IMR-90 (cell line): ENCODE results near the gene SARNP. TPM values are rescaled to one million over a fixed set of nuclear protein-coding genes. Genes with fewer than 3 reads are reported as not detected.

ENCODE experiments used
- ATAC-seq: fragments of 200-7000 bp; cut with Tn5 transposase; 2 replicates; pipeline ENCODE4 v1.9.1; 2020; ENCODE audit warnings: low read depth, mild to moderate bottlenecking, moderate library complexity
- BruUV-seq: library from RNA; stranded (reverse); fragments of 400-500 nt; replicated peaks from 2 replicates; lab custom pipeline; 2021; lab: Mats Ljungman, UMichigan
- CTCF ChIA-PET: fragments of 300-600 bp; formaldehyde crosslinking; extraction: SDS; loops from one replicate; lab custom pipeline; 2021; ENCODE audit warnings: antibody characterized with exemption; lab: Yijun Ruan, JAX
- POLR2A ChIA-PET: fragments of 300-600 bp; sonication (Branson Sonifier 250); formaldehyde crosslinking; loops from one replicate; lab custom pipeline; 2022; ENCODE audit warnings: antibody characterized with exemption; ENCODE audit not compliant: unreplicated experiment; lab: Charles Lee
- DNase-seq: peaks from one replicate; pipeline ENCODE4 v3.0.0; 2013
- H2AFZ ChIP-seq: replicated peaks from 2 replicates; pipeline ENCODE3; 2013; ENCODE audit warnings: low read length, mild to moderate bottlenecking; ENCODE audit not compliant: poor library complexity
- H2AK5ac ChIP-seq: 2 replicates; pipeline ENCODE4 v1.6.1; 2013; ENCODE audit warnings: low read depth, low read length, inconsistent platforms
- H2AK9ac ChIP-seq: replicated peaks from 2 replicates; pipeline ENCODE3; 2013; ENCODE audit warnings: mild to moderate bottlenecking, low read depth, low read length, moderate library complexity; ENCODE audit not compliant: poor library complexity
- H2BK120ac ChIP-seq: 2 replicates; pipeline ENCODE4 v1.6.1; 2013; ENCODE audit warnings: low read depth, low read length, inconsistent platforms
- H2BK15ac ChIP-seq: 3 replicates; pipeline ENCODE4 v1.6.1; 2013; ENCODE audit warnings: low read depth, low read length, inconsistent platforms
- H2BK20ac ChIP-seq: 2 replicates; pipeline ENCODE4 v1.6.1; 2013; ENCODE audit warnings: low read depth, mild to moderate bottlenecking, inconsistent platforms, low read length, moderate library complexity
- H2BK5ac ChIP-seq: 2 replicates; pipeline ENCODE4 v1.6.1; 2013; ENCODE audit warnings: mild to moderate bottlenecking, low read depth, low read length, inconsistent platforms; ENCODE audit not compliant: poor library complexity, severe bottlenecking
- H3K14ac ChIP-seq: replicated peaks from 2 replicates; pipeline ENCODE4 v1.6.1; 2013; ENCODE audit warnings: low read depth, low read length, inconsistent platforms
- H3K18ac ChIP-seq: 2 replicates; pipeline ENCODE4 v1.6.1; 2013; ENCODE audit warnings: low read depth, low read length, control low read depth
- H3K23ac ChIP-seq: 2 replicates; pipeline ENCODE4 v1.6.1; 2013; ENCODE audit warnings: low read depth, low read length, inconsistent platforms
- H3K27ac ChIP-seq: 2 replicates; pipeline ENCODE4 v1.5.1; 2013; ENCODE audit warnings: mild to moderate bottlenecking, control low read depth, low read length; ENCODE audit not compliant: insufficient read depth
- H3K27me3 ChIP-seq: 2 replicates; pipeline ENCODE4 v1.6.1; 2013; ENCODE audit warnings: low read length; ENCODE audit not compliant: control insufficient read depth, insufficient read depth
- H3K36me3 ChIP-seq: 2 replicates; pipeline ENCODE4 v1.6.1; 2013; ENCODE audit warnings: low read length, mixed read lengths; ENCODE audit not compliant: control insufficient read depth, insufficient read depth
- H3K4ac ChIP-seq: 2 replicates; pipeline ENCODE4 v1.6.1; 2013; ENCODE audit warnings: low read depth, low read length, inconsistent platforms
- H3K4me1 ChIP-seq: 2 replicates; pipeline ENCODE4 v1.6.1; 2013; ENCODE audit warnings: low read length, mixed read lengths; ENCODE audit not compliant: control insufficient read depth, insufficient read depth
- H3K4me2 ChIP-seq: 2 replicates; pipeline ENCODE4 v1.6.1; 2013; ENCODE audit warnings: low read depth, mild to moderate bottlenecking, control low read depth, low read length, moderate library complexity
- H3K4me3 ChIP-seq: 2 replicates; pipeline ENCODE4 v1.5.1; 2013; ENCODE audit warnings: low read depth, mild to moderate bottlenecking, control low read depth, low read length, moderate library complexity; ENCODE audit not compliant: insufficient read depth
- H3K56ac ChIP-seq: 2 replicates; pipeline ENCODE4 v1.6.1; 2013; ENCODE audit warnings: low read length, inconsistent platforms; ENCODE audit not compliant: insufficient read depth; ENCODE audit errors: extremely low read depth
- H3K79me1 ChIP-seq, 2 experiments: 2 replicates each; pipeline ENCODE4 v1.6.1; 2013; ENCODE audit warnings: low read length in 2 of 2, inconsistent platforms in 1 of 2, low read depth in 1 of 2
- H3K9ac ChIP-seq: 2 replicates; pipeline ENCODE4 v1.6.1; 2013; ENCODE audit warnings: low read depth, low read length, control low read depth
- H3K9me1 ChIP-seq: 2 replicates; pipeline ENCODE4 v1.6.1; 2013; ENCODE audit warnings: low read length, inconsistent platforms; ENCODE audit not compliant: insufficient read depth
- H3K9me3 ChIP-seq: 2 replicates; pipeline ENCODE4 v1.6.1; 2013; ENCODE audit warnings: low read length; ENCODE audit not compliant: control insufficient read depth, insufficient read depth
- H4K20me1 ChIP-seq: 2 replicates; pipeline ENCODE4 v1.6.1; 2013; ENCODE audit warnings: low read length, inconsistent platforms; ENCODE audit not compliant: insufficient read depth
- H4K5ac ChIP-seq: 2 replicates; pipeline ENCODE4 v1.6.1; 2013; ENCODE audit warnings: mild to moderate bottlenecking, low read depth, low read length, control low read depth
- H4K8ac ChIP-seq, 2 experiments: 2 replicates each; pipeline ENCODE4 v1.6.1; 2013; ENCODE audit warnings: low read depth in 2 of 2, low read length in 2 of 2, control low read depth in 1 of 2, inconsistent platforms in 1 of 2
- H4K91ac ChIP-seq: 2 replicates; pipeline ENCODE4 v1.6.1; 2013; ENCODE audit warnings: low read depth, low read length, inconsistent platforms; ENCODE audit not compliant: insufficient read depth
- CHD1 ChIP-seq: IDR thresholded peaks from 2 replicates; pipeline ENCODE4 v1.6.1; 2012; ENCODE audit warnings: low read depth, low read length, improper control_type of control experiment
- MAFK ChIP-seq: IDR thresholded peaks from 2 replicates; pipeline ENCODE4 v1.6.1; 2012; ENCODE audit warnings: low read depth, low read length, improper control_type of control experiment
- MXI1 ChIP-seq: IDR thresholded peaks from 2 replicates; pipeline ENCODE4 v1.6.1; 2012; ENCODE audit warnings: low read depth, mild to moderate bottlenecking, low read length, moderate library complexity, borderline replicate concordance
- NFE2L2 ChIP-seq: fragments of 150-350 bp; IDR thresholded peaks from 2 replicates; pipeline ENCODE4 v1.6.1; 2016; ENCODE audit warnings: low read depth, mild to moderate bottlenecking, low read length
- RAD21 ChIP-seq: IDR thresholded peaks from 2 replicates; pipeline ENCODE4 v1.6.1; 2012; ENCODE audit warnings: low read length, improper control_type of control experiment
- RCOR1 ChIP-seq: IDR thresholded peaks from 2 replicates; pipeline ENCODE4 v1.6.1; 2012; ENCODE audit warnings: mild to moderate bottlenecking, low read length, improper control_type of control experiment; ENCODE audit not compliant: insufficient replicate concordance
- RFX5 ChIP-seq: IDR thresholded peaks from 2 replicates; pipeline ENCODE4 v1.8.0; 2012; ENCODE audit warnings: low read depth, mild to moderate bottlenecking, low read length, moderate library complexity
- dilution Hi-C: fragments of 300-500 bp; cut with HindIII; formaldehyde crosslinking; loops from one replicate; pipeline ENCODE4 v1.14.3; 2018; ENCODE audit warnings: low sequenced_read_pairs; ENCODE audit not compliant: unreplicated experiment
- in situ Hi-C: fragments of 300-500 bp; cut with MboI; formaldehyde crosslinking; loops from 3 replicates; pipeline ENCODE4 v1.14.3; 2019; ENCODE audit warnings: low sequenced_read_pairs, inconsistent platforms, mixed read lengths
- intact Hi-C: fragments of 100-400 bp; cut with micrococcal nuclease; formaldehyde crosslinking; loops from 2 replicates; pipeline ENCODE4 v1.10.0; 2022
- polyA plus RNA-seq, 3 experiments: library from polyadenylated mRNA; depleted of rRNA; stranded (reverse); fragments of >200 nt; gene quantifications; 2 replicates each; pipeline ENCODE4 v1.2.3, GENCODE V29; 2012; ENCODE audit warnings: low replicate concordance in 1 of 3
- total RNA-seq: library from RNA; depleted of rRNA; stranded (reverse); fragments of >200 nt; gene quantifications from 2 replicates; pipeline ENCODE4 v1.2.3, GENCODE V29; 2012

SARNP gene
- total and polyA plus RNA-seq, 2 of the 4 experiments (the other 2 are of a cell fraction): 46.8 to 103 TPM

DNA sequence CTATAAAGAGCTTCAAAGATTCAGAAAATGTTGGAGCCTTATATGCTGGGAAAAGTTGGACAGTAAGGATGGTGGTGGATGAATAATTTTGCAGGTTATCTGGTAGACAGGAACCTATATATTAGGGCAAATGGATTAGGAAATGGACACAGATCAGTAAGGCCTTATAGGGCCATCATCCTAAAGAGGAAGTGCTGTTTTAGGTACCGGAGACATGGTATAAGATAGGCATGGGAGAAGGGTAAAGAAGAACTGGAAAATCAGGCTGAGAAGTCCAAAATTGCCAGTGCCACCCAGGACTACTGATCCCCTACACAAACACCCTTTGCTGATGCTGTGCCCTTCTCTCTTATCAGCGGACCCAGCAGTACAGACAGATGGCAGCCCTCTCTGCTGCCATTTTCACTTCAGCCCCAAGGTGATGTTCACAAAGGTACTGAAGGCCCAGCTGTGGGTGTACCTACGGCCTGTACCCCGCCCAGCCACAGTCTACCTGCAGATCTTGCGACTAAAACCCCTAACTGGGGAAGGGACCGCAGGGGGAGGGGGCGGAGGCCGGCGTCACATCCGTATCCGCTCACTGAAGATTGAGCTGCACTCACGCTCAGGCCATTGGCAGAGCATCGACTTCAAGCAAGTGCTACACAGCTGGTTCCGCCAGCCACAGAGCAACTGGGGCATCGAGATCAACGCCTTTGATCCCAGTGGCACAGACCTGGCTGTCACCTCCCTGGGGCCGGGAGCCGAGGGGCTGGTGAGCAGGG is 69.1 kb downstream of the SARNP start (continued):
- no peak for TF ChIP-seq RCOR1

DNA sequence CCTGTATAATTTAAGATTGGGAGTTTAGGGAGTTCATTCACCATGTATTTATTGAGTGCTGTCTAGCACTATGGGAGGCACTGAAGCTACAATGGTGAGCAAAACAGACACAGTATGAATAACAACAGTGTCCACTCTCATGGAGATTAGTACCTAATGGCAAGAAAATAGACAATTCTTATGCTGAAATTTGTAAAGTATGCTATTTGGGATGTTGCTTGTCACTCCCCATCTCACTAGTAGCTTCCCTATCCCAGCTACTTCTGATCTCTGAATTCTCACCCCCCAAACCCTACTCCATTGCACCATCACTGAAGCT is 70.7 kb downstream of the SARNP start:
- Histone ChIP-seq H2BK15ac (no peak overlapping the region), H3K9me3 (no peaks in the 10 kb centered on the region), H2AK5ac (no peak overlapping the region), H4K91ac (no peak overlapping the region), H3K18ac (no peak overlapping the region), H3K4ac (no peak overlapping the region), H2AFZ (no peak overlapping the region), H3K36me3 (peaks cover 23% of the 10 kb centered on the region), H2BK120ac (no peak overlapping the region), H4K5ac (no peak overlapping the region), H2AK9ac (no peak overlapping the region), H3K4me1 (peaks cover 15% of the 10 kb centered on the region), H3K4me3 (no peak overlapping the region), H2BK5ac (no peak overlapping the region), H4K20me1 (peaks cover 7% of the 10 kb centered on the region), H3K9ac (no peak overlapping the region), H3K23ac (no peak overlapping the region), H3K27me3 (no peaks in the 10 kb centered on the region), H3K56ac (no peak overlapping the region), H2BK20ac (no peak overlapping the region), H3K27ac (no peak overlapping the region), H3K9me1 (peaks cover 14% of the 10 kb centered on the region), H4K8ac (no peak overlapping the region), H3K4me2 (no peak overlapping the region), H3K14ac (no peak overlapping the region), H3K79me1 (peaks cover 2 to 37% of the 10 kb centered on the region in 2 experiments; a peak in 3 of 4 replicates)
- intact Hi-C loops: no loop called here
- BruUV-seq: no TSS peak
- in situ Hi-C loops: no loop called here
- no peak for ATAC-seq
- dilution Hi-C loops: no loop called here
- DNase-seq: no peak
- TF ChIP-seq RAD21: no peak
- no peak for TF ChIP-seq CHD1
- TF ChIP-seq MXI1: no peak
- no peak for TF ChIP-seq NFE2L2
- TF ChIP-seq MAFK: no peak
- no peak for TF ChIP-seq RFX5
- CTCF ChIA-PET: no interaction called here
- POLR2A ChIA-PET: no interaction called here
